Nephron progenitor cell (in vitro differentiated cells): ENCODE measurements around the gene RABGGTA.

Source experiments
- DNase-seq: peaks from one replicate; pipeline ENCODE4 v3.0.0; 2021
- H3K27ac Mint-ChIP-seq: 2 replicates; pipeline ENCODE4 v1.8.0; 2021; ENCODE audit warnings: mild to moderate bottlenecking, moderate library complexity, mixed read lengths
- H3K27me3 Mint-ChIP-seq: 2 replicates; pipeline ENCODE4 v1.8.0; 2021; ENCODE audit warnings: mild to moderate bottlenecking, low read depth, mixed read lengths; ENCODE audit not compliant: poor library complexity
- H3K36me3 Mint-ChIP-seq: 2 replicates; pipeline ENCODE4 v1.8.0; 2021; ENCODE audit warnings: low read depth, mixed read lengths
- H3K4me1 Mint-ChIP-seq: 2 replicates; pipeline ENCODE4 v1.8.0; 2021; ENCODE audit warnings: mixed read lengths
- H3K4me3 Mint-ChIP-seq: 2 replicates; pipeline ENCODE4 v1.8.0; 2021; ENCODE audit warnings: mild to moderate bottlenecking, moderate library complexity, mixed read lengths
- H3K9me3 Mint-ChIP-seq: 2 replicates; pipeline ENCODE4 v1.8.0; 2021; ENCODE audit warnings: mild to moderate bottlenecking, moderate library complexity, mixed read lengths
- CTCF ChIP-seq: fragments of 200-600 bp; sonication (generic); IDR thresholded peaks from 2 replicates; pipeline ENCODE4 v1.5.0; 2021; ENCODE audit warnings: antibody characterized with exemption

Gene RABGGTA

GRCh38 chr14:24314377-24315193 is 43.2 kb upstream of the RABGGTA start:
- peaks cover 36% of the 10 kb centered on the region for H3K27me3 Mint-ChIP-seq
- TF ChIP-seq CTCF: no peak
- H3K27ac Mint-ChIP-seq: no peak overlapping the region
- H3K36me3 Mint-ChIP-seq: peaks cover 8% of the 10 kb centered on the region
- no peak overlapping the region for H3K4me3 Mint-ChIP-seq
- no peaks in the 10 kb centered on the region for H3K9me3 Mint-ChIP-seq
- no peak for DNase-seq
- peaks cover 17% of the 10 kb centered on the region for H3K4me1 Mint-ChIP-seq

- Mint-ChIP-seq H3K27ac (no peak overlapping the region), H3K4me1 (peaks cover 12% of the 10 kb centered on the region), H3K9me3 (no peaks in the 10 kb centered on the region)
Observed at GRCh38 chr14:24313913-24314312, 42.5 kb upstream of the RABGGTA start.

GRCh38 chr14:24312736-24313507 is 41.5 kb upstream of the RABGGTA start:
- no peaks in the 10 kb centered on the region for H3K9me3 Mint-ChIP-seq
- no peak overlapping the region for H3K4me3 Mint-ChIP-seq
- peak overlapping the region; percentile 24 for H3K27ac Mint-ChIP-seq
- H3K27me3 Mint-ChIP-seq: peaks cover 19% of the 10 kb centered on the region
- peaks cover 15% of the 10 kb centered on the region for H3K4me1 Mint-ChIP-seq
- TF ChIP-seq CTCF: no peak
- DNase-seq: no peak
- peaks cover 12% of the 10 kb centered on the region for H3K36me3 Mint-ChIP-seq

More at GRCh38 chr14:24313913-24314312, 42.5 kb upstream of the RABGGTA start:
- Mint-ChIP-seq H3K36me3 (peaks cover 10% of the 10 kb centered on the region), H3K4me3 (no peak overlapping the region), H3K27me3 (peaks cover 29% of the 10 kb centered on the region)
- TF ChIP-seq CTCF: no peak
- DNase-seq: no peak

- Mint-ChIP-seq H3K36me3 (peaks cover 12% of the 10 kb centered on the region), H3K27me3 (peaks cover 16% of the 10 kb centered on the region), H3K27ac (no peak overlapping the region), H3K4me1 (peaks cover 17% of the 10 kb centered on the region), H3K4me3 (no peak overlapping the region), H3K9me3 (no peaks in the 10 kb centered on the region)
- no peak for DNase-seq
- no peak for TF ChIP-seq CTCF
Observed at GRCh38 chr14:24311837-24312615, 40.6 kb upstream of the RABGGTA start.

- Mint-ChIP-seq H3K4me1 (peaks cover 17% of the 10 kb centered on the region), H3K4me3 (no peak within 1 kb of the TSS), H3K36me3 (peaks cover 15% of the 10 kb centered on the region), H3K27ac (peak within 1 kb of the TSS; percentile 29), H3K9me3 (no peaks in the 10 kb centered on the region), H3K27me3 (peaks cover 12% of the 10 kb centered on the region)
- no peak for DNase-seq
- no peak for TF ChIP-seq CTCF
Observed at GRCh38 chr14:24310646-24311604, 39.5 kb upstream of the RABGGTA start, which contains the start of gene LTB4R. Gene LTB4R, plus strand, starts transcription at chr14:24311502. Its CDS starts 4,150 bp downstream, at chr14:24315652.
